K562 (cell line): ENCODE results near the gene C19orf85. TPM values are rescaled to one million over a fixed set of nuclear protein-coding genes. Genes with fewer than 3 reads are reported as not detected.
A peak's percentile ranks its signal among the peaks of the same experiment; 100 is the strongest.

Experiments
- ATAC-seq: fragments of 200-7000 bp; cut with Tn5 transposase; 3 replicates; pipeline ENCODE4 v1.9.1; 2020; ENCODE audit warnings: moderate library complexity
- BruUV-seq: library from RNA; stranded (reverse); fragments of 400-500 nt; replicated peaks from 2 replicates; lab custom pipeline; 2021; lab: Mats Ljungman, UMichigan
- CTCF ChIA-PET: fragments of 300-600 bp; formaldehyde crosslinking; extraction: SDS; loops from one replicate; lab custom pipeline; 2021; ENCODE audit warnings: low intra/inter-chr PET ratio; lab: Yijun Ruan, JAX
- POLR2A ChIA-PET: fragments of 300-600, 350-650 bp; sonication (Branson Sonifier 250); formaldehyde crosslinking; extraction: SDS; loops from one replicate; lab custom pipeline; 2021; ENCODE audit warnings: antibody characterized with exemption, inconsistent platforms; lab: Yijun Ruan, JAX
- DNase-seq, 4 experiments: peaks; one replicate each; pipeline versions ENCODE4 v3.0.0 to v3.0.0-alpha.2; 2011 to 2018; ENCODE audit warnings: low spot score in 3 of 4, mixed read lengths in 3 of 4; ENCODE audit errors: extremely low read depth in 1 of 4
- FAIRE-seq: peaks from 2 replicates; lab custom pipeline; 2011; peaks lifted over from hg19 to GRCh38; lab: Jason Lieb, UNC
- H2AFZ ChIP-seq: 2 replicates; pipeline ENCODE4 v1.6.0; 2011; ENCODE audit warnings: low read depth, low read length, control low read depth, inconsistent platforms
- H3K27ac ChIP-seq: fragments of 200-600 bp; 3 replicates; pipeline ENCODE4 v1.8.0; 2011; ENCODE audit warnings: low read depth, mild to moderate bottlenecking, control low read depth, inconsistent platforms, low read length, moderate library complexity, mixed read lengths; ENCODE audit errors: extremely low read depth
- H3K27me3 ChIP-seq, 2 experiments: fragments of 300-600 bp in 1 of 2; 2 replicates in 1 of 2; 3 replicates in 1 of 2; pipeline versions ENCODE4 v1.6.0 to v1.8.0; 2011; ENCODE audit warnings: inconsistent platforms in 2 of 2, low read length in 2 of 2, mild to moderate bottlenecking in 1 of 2, mixed read lengths in 1 of 2, moderate library complexity in 1 of 2; ENCODE audit not compliant: control insufficient read depth in 2 of 2, insufficient read depth in 2 of 2
- H3K36me3 ChIP-seq: fragments of 300-600 bp; 3 replicates; pipeline ENCODE4 v1.8.0; 2011; ENCODE audit warnings: mild to moderate bottlenecking, low read length, inconsistent platforms; ENCODE audit not compliant: control insufficient read depth, insufficient read depth
- H3K4me1 ChIP-seq, 2 experiments: fragments of 200-600 bp in 1 of 2; replicated peaks in 1 of 2; 2 replicates in 1 of 2; 3 replicates in 1 of 2; pipeline versions ENCODE4 v1.5.1 to v1.8.0; 2011; ENCODE audit warnings: inconsistent platforms in 2 of 2, low read length in 2 of 2, mild to moderate bottlenecking in 1 of 2, mixed read lengths in 1 of 2, moderate library complexity in 1 of 2; ENCODE audit not compliant: control insufficient read depth in 2 of 2, insufficient read depth in 2 of 2
- H3K4me2 ChIP-seq: 2 replicates; pipeline ENCODE4 v1.6.1; 2011; ENCODE audit warnings: low read length, control low read depth, inconsistent platforms, mixed read lengths; ENCODE audit not compliant: insufficient read depth
- H3K4me3 ChIP-seq: fragments of 200-600 bp; sonication (generic), shearing (Covaris generic); 2 replicates; pipeline ENCODE4 v1.5.1; 2016; ENCODE audit warnings: control low read depth, inconsistent platforms
- H3K79me2 ChIP-seq: fragments of 200-600 bp; 3 replicates; pipeline ENCODE4 v1.8.0; 2011; ENCODE audit warnings: low read length, inconsistent platforms; ENCODE audit not compliant: control insufficient read depth, insufficient read depth
- H3K9ac ChIP-seq, 2 experiments: 2 replicates each; pipeline versions ENCODE4 v1.6.0 to v1.6.1; 2011; ENCODE audit warnings: low read depth in 2 of 2, low read length in 2 of 2, control low read depth in 1 of 2, inconsistent platforms in 1 of 2, mild to moderate bottlenecking in 1 of 2, mixed read lengths in 1 of 2; ENCODE audit not compliant: insufficient read depth in 1 of 2
- H3K9me1 ChIP-seq: one replicate; pipeline ENCODE4 v1.6.0; 2011; ENCODE audit warnings: inconsistent platforms, mild to moderate bottlenecking, low read length, moderate library complexity; ENCODE audit not compliant: control insufficient read depth, insufficient read depth
- H3K9me3 ChIP-seq: replicated peaks from 2 replicates; pipeline ENCODE4 v1.5.1; 2011; ENCODE audit warnings: low read depth, low read length, inconsistent platforms; ENCODE audit not compliant: control insufficient read depth, insufficient read depth
- H4K20me1 ChIP-seq: replicated peaks from 2 replicates; pipeline ENCODE4 v1.6.1; 2011; ENCODE audit warnings: low read length, inconsistent platforms, mixed read lengths; ENCODE audit not compliant: control insufficient read depth, insufficient read depth
- ARID2 ChIP-seq: fragments of 450-650 bp; IDR thresholded peaks from 2 replicates; pipeline ENCODE4 v1.6.1; 2017; ENCODE audit warnings: antibody characterized with exemption, mild to moderate bottlenecking
- CBFA2T2 ChIP-seq: fragments of 450-650 bp; conservative IDR thresholded peaks from 2 replicates; pipeline ENCODE4 v1.6.1; 2017; ENCODE audit warnings: mild to moderate bottlenecking
- FOS ChIP-seq: IDR thresholded peaks from 3 replicates; pipeline ENCODE4 v1.6.1; 2011; ENCODE audit not compliant: insufficient read length; ENCODE audit errors: extremely low read depth
- POU5F1 ChIP-seq: fragments of 150-350 bp; IDR thresholded peaks from 2 replicates; pipeline ENCODE4 v1.6.1; 2014; ENCODE audit warnings: borderline replicate concordance, low read length, low read depth, mild to moderate bottlenecking; ENCODE audit not compliant: partially characterized antibody
- SOX6 ChIP-seq: fragments of 450-650 bp; IDR thresholded peaks from 2 replicates; pipeline ENCODE4 v1.6.1; 2014; ENCODE audit warnings: mild to moderate bottlenecking
- ZBTB43 ChIP-seq: sonication (generic); formaldehyde crosslinking; IDR thresholded peaks from 2 replicates; pipeline ENCODE4 v1.8.0; 2023; ENCODE audit warnings: mild to moderate bottlenecking, missing genetic modification reagents
- ZNF232 ChIP-seq: sonication (generic); formaldehyde crosslinking; IDR thresholded peaks from 2 replicates; pipeline ENCODE4 v1.8.0; 2022; ENCODE audit warnings: mild to moderate bottlenecking, missing genetic modification reagents
- ZNF512 ChIP-seq: IDR thresholded peaks from 2 replicates; pipeline ENCODE4 v1.6.1; 2016; ENCODE audit warnings: missing genetic modification characterization, missing compliant biosample characterization
- ZNF75A ChIP-seq: fragments of 450-650 bp; formaldehyde crosslinking; IDR thresholded peaks from 2 replicates; pipeline ENCODE4 v1.4.0; 2020; ENCODE audit warnings: mild to moderate bottlenecking
- WGBS: fragments of 100-300 bp; shearing (Covaris generic); methylation state at CpG from one replicate; pipeline ENCODE4 v1.1.6; 2016; ENCODE audit warnings: low coverage, mixed read lengths; ENCODE audit not compliant: insufficient coverage; ENCODE audit errors: missing lambda C conversion rate; 5-methylcytosine and 5-hydroxymethylcytosine counted together
- in situ Hi-C: fragments of 300-500 bp; cut with MboI; formaldehyde crosslinking; loops from 4 replicates; pipeline ENCODE4 v1.15.0; 2018; ENCODE audit warnings: inconsistent platforms, mixed read lengths
- intact Hi-C: fragments of 100-400 bp; cut with micrococcal nuclease; formaldehyde crosslinking; loops from 2 replicates; pipeline ENCODE4 v1.14.2; 2022
- polyA plus RNA-seq, 8 experiments: library from polyadenylated mRNA; depleted of rRNA in 4 of 8; stranded (reverse) in 5 of 8; unstranded in 3 of 8; fragments of >200 nt; fragmentation: Nextera tagmentation in 2 of 8; fragmentation: Illumina TruSeq in 1 of 8; extraction: Ambion mirVana in 2 of 8; extraction: Trizol in 1 of 8; gene quantifications; 2 replicates each; pipeline versions ENCODE4 v1.2.1 to v1.2.3, GENCODE V29; 2011 to 2014; ENCODE audit warnings: inconsistent platforms in 1 of 8, missing spikeins in 1 of 8
- total RNA-seq, 7 experiments: library from RNA; depleted of rRNA in 6 of 7; stranded (reverse); fragments of >200 nt in 6 of 7; fragmentation: Illumina TruSeq in 2 of 7; extraction: Trizol in 2 of 7; gene quantifications; 2 replicates each; pipeline versions ENCODE4 v1.2.1 to v1.2.3, GENCODE V29; 2011 to 2021; ENCODE audit warnings: low replicate concordance in 1 of 7
- TF ChIP-seq, protein P1 (sequence below): sonication (generic); formaldehyde crosslinking; IDR thresholded peaks from 2 replicates; pipeline ENCODE4 v1.8.1; 2023; ENCODE audit warnings: mild to moderate bottlenecking, missing genetic modification reagents

C19orf85 gene
- total and polyA plus RNA-seq, 9 of the 15 experiments (the other 6 are each of a cell fraction or from before 2014, with no cell fraction given) = not detected

GRCh38 chr19:55443824-55444480 is 20.6 kb downstream of the C19orf85 start (continued):
- TF ChIP-seq ZBTB43 (CRISPR knock-in tag) = no peak
- TF ChIP-seq, all 486 proteins: peak for 21

DNA sequence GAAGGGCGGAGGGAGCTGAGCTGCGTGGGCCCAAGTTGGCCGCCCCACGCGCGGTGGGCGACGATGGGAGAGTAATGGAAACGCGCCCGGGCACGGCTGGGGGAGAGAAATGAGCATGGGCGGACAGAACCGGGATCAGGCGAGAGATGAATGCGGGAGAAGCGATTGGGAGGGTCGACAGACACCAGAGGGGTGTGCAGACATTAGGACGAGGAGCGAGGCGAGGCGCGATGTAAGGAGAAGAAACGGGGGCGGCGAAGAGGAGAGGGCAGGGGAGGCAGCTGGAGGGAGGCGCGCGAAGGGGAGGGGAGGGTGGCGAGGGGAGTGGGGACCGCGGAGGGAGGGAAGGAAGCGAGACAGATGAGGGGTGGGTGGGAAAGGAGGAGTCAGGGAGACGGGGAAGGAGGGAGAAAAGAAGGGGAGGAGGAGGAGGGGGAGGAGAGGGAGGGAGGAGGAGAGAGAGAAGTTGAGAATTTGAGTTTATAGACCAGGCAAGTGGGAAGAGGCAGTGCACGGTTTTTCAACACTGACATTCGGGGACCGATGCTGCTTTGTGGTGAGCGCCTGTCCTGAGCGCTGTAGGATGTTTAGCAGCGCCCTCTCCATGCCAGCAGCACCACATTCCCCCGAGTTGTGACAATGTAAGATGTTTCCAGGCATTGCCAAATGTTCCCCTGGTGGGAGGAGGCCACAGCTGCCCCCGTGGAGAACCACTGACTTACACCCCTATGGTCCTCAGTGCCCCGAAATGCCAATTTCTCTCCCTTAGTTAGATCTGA is 21.3 kb downstream of the C19orf85 start, which contains the start of gene SHISA7:
Gene SHISA7, minus strand, starts transcription at position 256 of the 779 bp plus-strand sequence. CDS start 437 bp downstream, outside the sequence.
- Histone ChIP-seq H4K20me1 (peaks cover 10% of the 10 kb centered on the region), H3K9me1 (no peaks in the 10 kb centered on the region), H3K36me3 (no peaks in the 10 kb centered on the region), H3K27me3 (peaks cover 6 to 32% of the 10 kb centered on the region in 2 experiments), H3K27ac (no peak within 1 kb of the TSS), H3K9me3 (no peaks in the 10 kb centered on the region), H3K4me1 (peaks cover 21 to 59% of the 10 kb centered on the region in 2 experiments), H3K9ac (peak within 1 kb of the TSS in 1 of 2 experiments; percentile 68; a peak in 2 of 4 replicates), H3K4me2 (peak within 1 kb of the TSS; percentile 64), H3K4me3 (0 out of 2 replicates have a peak within 1 kb of the TSS, but pooled peaks have one; percentile 0), H2AFZ (0 out of 2 replicates have a peak within 1 kb of the TSS, but pooled peaks have one; percentile 48), H3K79me2 (no peaks in the 10 kb centered on the region)
- intact Hi-C loops = no loop called here
- WGBS = 2% methylated on average over 19 of the region's 43 CpGs
- FAIRE-seq = no peak
- ChIA-PET CTCF (no interaction called here), POLR2A (no interaction called here)
- BruUV-seq = no TSS peak
- no peak for ATAC-seq
- in situ Hi-C loops = loop anchor here (25.0 kb wide), 1 partner anchor 781 kb away; the partner anchor contains the start of gene LILRB4
- peak in 3 of 4 experiments; percentile 28 to 51 (median 47) for DNase-seq
- TF ChIP-seq POU5F1 (no peak), CBFA2T2 (no peak), ARID2 (no peak), SOX6 (no peak), ZNF512 (peak; percentile 63), FOS (no peak), ZNF75A (CRISPR knock-in tag) (no peak), ZNF232 (CRISPR knock-in tag) (no peak)
- TF ChIP-seq, protein P1, sequence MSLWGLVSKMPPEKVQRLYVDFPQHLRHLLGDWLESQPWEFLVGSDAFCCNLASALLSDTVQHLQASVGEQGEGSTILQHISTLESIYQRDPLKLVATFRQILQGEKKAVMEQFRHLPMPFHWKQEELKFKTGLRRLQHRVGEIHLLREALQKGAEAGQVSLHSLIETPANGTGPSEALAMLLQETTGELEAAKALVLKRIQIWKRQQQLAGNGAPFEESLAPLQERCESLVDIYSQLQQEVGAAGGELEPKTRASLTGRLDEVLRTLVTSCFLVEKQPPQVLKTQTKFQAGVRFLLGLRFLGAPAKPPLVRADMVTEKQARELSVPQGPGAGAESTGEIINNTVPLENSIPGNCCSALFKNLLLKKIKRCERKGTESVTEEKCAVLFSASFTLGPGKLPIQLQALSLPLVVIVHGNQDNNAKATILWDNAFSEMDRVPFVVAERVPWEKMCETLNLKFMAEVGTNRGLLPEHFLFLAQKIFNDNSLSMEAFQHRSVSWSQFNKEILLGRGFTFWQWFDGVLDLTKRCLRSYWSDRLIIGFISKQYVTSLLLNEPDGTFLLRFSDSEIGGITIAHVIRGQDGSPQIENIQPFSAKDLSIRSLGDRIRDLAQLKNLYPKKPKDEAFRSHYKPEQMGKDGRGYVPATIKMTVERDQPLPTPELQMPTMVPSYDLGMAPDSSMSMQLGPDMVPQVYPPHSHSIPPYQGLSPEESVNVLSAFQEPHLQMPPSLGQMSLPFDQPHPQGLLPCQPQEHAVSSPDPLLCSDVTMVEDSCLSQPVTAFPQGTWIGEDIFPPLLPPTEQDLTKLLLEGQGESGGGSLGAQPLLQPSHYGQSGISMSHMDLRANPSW (CRISPR knock-in tag) = no peak
